Mucosa of descending colon (tissue), 3 donors: ENCODE measurements around the gene HYOU1. TPM values are rescaled to one million over a fixed set of nuclear protein-coding genes. Genes with fewer than 3 reads are reported as not detected.
A peak's percentile ranks its signal among the peaks of the same experiment; 100 is the strongest.
"Not testable (repeated sequence)": the region's sequence is repeated elsewhere in the genome, so short reads cannot be mapped to it uniquely, and the experiment has no call there.

Experiments used
- ATAC-seq: fragments of 200-7000 bp; cut with Tn5 transposase; one replicate; pipeline ENCODE4 v1.9.1; 2020; ENCODE audit warnings: mild to moderate bottlenecking, moderate library complexity
- DNase-seq, 3 donors: peaks; one replicate each; pipeline ENCODE4 v3.0.0-alpha.2; 2020
- H3K36me3 ChIP-seq: fragments of 200-600 bp; one replicate; pipeline ENCODE4 v1.8.0; 2021; ENCODE audit warnings: low read depth, mild to moderate bottlenecking
- H3K4me1 ChIP-seq: fragments of 200-600 bp; one replicate; pipeline ENCODE4 v1.8.0; 2021; ENCODE audit warnings: low read depth, mild to moderate bottlenecking
- H3K4me3 ChIP-seq: fragments of 200-600 bp; one replicate; pipeline ENCODE4 v1.8.0; 2021; ENCODE audit warnings: mild to moderate bottlenecking
- H3K9me3 ChIP-seq: fragments of 200-600 bp; one replicate; pipeline ENCODE4 v1.8.0; 2021; ENCODE audit warnings: mild to moderate bottlenecking
- CTCF ChIP-seq: fragments of 200-600 bp; IDR thresholded peaks from one replicate; pipeline ENCODE4 v1.8.0; 2022; ENCODE audit warnings: antibody characterized with exemption, mild to moderate bottlenecking
- intact Hi-C, 2 donors: fragments of 100-400 bp; cut with DNase I in 1 of 2; cut with micrococcal nuclease in 1 of 2; formaldehyde crosslinking; loops; one replicate each; pipeline versions ENCODE4 v1.11.0 to v1.11.1; 2022; cut with DNase I, micrococcal nuclease
- total RNA-seq, 3 donors: library from RNA; stranded (reverse); fragmentation: NEBNext Ultra II Directional in 2 of 3; extraction: Animal tissue kit (Norgen Biotek cat#: 25700) in 2 of 3; gene quantifications; one replicate each; pipeline versions ENCODE4 v1.2.1 to v1.2.4, GENCODE V29; 2021 to 2023
- donor health status: DM: no; HTN: no; CAD: no; lungs with moderate emphysema.
- donor health status: DM: no; HTN: no; CAD: no.
- donor health status: DM: no; HTN: yes; CAD: no.

The HYOU1 gene
- total RNA-seq, 3 donors from 2014 or later = 82.0 to 119 (median 101) TPM

- Histone ChIP-seq H3K4me3 (peak within 1 kb of the TSS; percentile 85), H3K4me1 (peaks cover 36% of the 10 kb centered on the region), H3K9me3 (no peaks in the 10 kb centered on the region), H3K36me3 (no peaks in the 10 kb centered on the region)
- TF ChIP-seq CTCF = no peak
- ATAC-seq = peak; percentile 93
- DNase-seq = peak; percentile 95 to 98 (median 95)
- intact Hi-C loops = no loop called here
Measured at GRCh38 chr11:119018074-119018938, 38.7 kb downstream of the HYOU1 start, which contains the start of the genes RPS25 and TRAPPC4. Gene RPS25, minus strand, starts transcription at chr11:119018343. Its CDS starts 59 bp downstream, at chr11:119018284. Gene TRAPPC4, plus strand, starts transcription at chr11:119018766. Its CDS starts 30 bp downstream, at chr11:119018796.

- H3K4me1 ChIP-seq = peaks cover 36% of the 10 kb centered on the region
- DNase-seq = not testable (repeated sequence)
Measured at GRCh38 chr11:119017377-119017776, 39.6 kb downstream of the HYOU1 start.

GRCh38 chr11:119016216-119017009 is 40.6 kb downstream of the HYOU1 start:
- no peaks in the 10 kb centered on the region for H3K36me3 ChIP-seq
- no peaks in the 10 kb centered on the region for H3K9me3 ChIP-seq
- no peak for ATAC-seq
- H3K4me1 ChIP-seq = peaks cover 28% of the 10 kb centered on the region
- DNase-seq = no peak
- intact Hi-C loops = no loop called here
- no peak overlapping the region for H3K4me3 ChIP-seq
- TF ChIP-seq CTCF = no peak

More at GRCh38 chr11:119017377-119017776, 39.6 kb downstream of the HYOU1 start:
- intact Hi-C loops, ATAC-seq, H3K9me3 ChIP-seq, H3K36me3 ChIP-seq: not testable (repeated sequence)
- peak overlapping the region; percentile 85 for H3K4me3 ChIP-seq

GRCh38 chr11:119015054-119015611 is 41.9 kb downstream of the HYOU1 start:
- Histone ChIP-seq H3K9me3 (no peaks in the 10 kb centered on the region), H3K4me1 (peaks cover 18% of the 10 kb centered on the region), H3K36me3 (no peaks in the 10 kb centered on the region), H3K4me3 (no peak overlapping the region)
- intact Hi-C loops = no loop called here
- DNase-seq = no peak
- no peak for TF ChIP-seq CTCF
- no peak for ATAC-seq

- peaks cover 10% of the 10 kb centered on the region for H3K4me1 ChIP-seq
- no peak for ATAC-seq
- H3K36me3 ChIP-seq = no peaks in the 10 kb centered on the region
- DNase-seq = no peak
- H3K4me3 ChIP-seq = no peak overlapping the region
- intact Hi-C loops = no loop called here
- no peak for TF ChIP-seq CTCF
- H3K9me3 ChIP-seq = no peaks in the 10 kb centered on the region
Measured at GRCh38 chr11:119014209-119014924, 42.6 kb downstream of the HYOU1 start.
